PFSK-1 (cell line): ENCODE measurements around the gene LINGO1.

Experiments
- FOXP2 ChIP-seq: optimal IDR thresholded peaks from 2 replicates; pipeline ENCODE3; 2011; ENCODE audit warnings: borderline replicate concordance, control low read depth, inconsistent platforms; ENCODE audit not compliant: insufficient read depth; ENCODE audit errors: extremely low read length, extremely low read depth
- POLR2AphosphoS5 ChIP-seq: IDR thresholded peaks from 2 replicates; pipeline ENCODE4 v1.6.1; 2012; ENCODE audit warnings: low read depth, mild to moderate bottlenecking, control low read depth, low read length, moderate library complexity
- SIN3A ChIP-seq: IDR thresholded peaks from 2 replicates; pipeline ENCODE4 v1.6.1; 2012; ENCODE audit warnings: mild to moderate bottlenecking, low read length, moderate library complexity, borderline replicate concordance; ENCODE audit not compliant: insufficient read depth
- TAF1 ChIP-seq: IDR thresholded peaks from 2 replicates; pipeline ENCODE4 v1.6.1; 2012; ENCODE audit warnings: low read length, control low read depth, borderline replicate concordance; ENCODE audit not compliant: insufficient read depth
- TF ChIP-seq, protein P1 (sequence below), 2 experiments: IDR thresholded peaks; 2 replicates each; pipeline versions ENCODE4 v1.6.1 to v1.8.0; 2011 to 2012; ENCODE audit warnings: low read depth in 2 of 2, low read length in 2 of 2, control low read depth in 1 of 2, inconsistent platforms in 1 of 2, mild to moderate bottlenecking in 1 of 2, moderate library complexity in 1 of 2; ENCODE audit not compliant: insufficient read depth in 1 of 2

Gene LINGO1

DNA sequence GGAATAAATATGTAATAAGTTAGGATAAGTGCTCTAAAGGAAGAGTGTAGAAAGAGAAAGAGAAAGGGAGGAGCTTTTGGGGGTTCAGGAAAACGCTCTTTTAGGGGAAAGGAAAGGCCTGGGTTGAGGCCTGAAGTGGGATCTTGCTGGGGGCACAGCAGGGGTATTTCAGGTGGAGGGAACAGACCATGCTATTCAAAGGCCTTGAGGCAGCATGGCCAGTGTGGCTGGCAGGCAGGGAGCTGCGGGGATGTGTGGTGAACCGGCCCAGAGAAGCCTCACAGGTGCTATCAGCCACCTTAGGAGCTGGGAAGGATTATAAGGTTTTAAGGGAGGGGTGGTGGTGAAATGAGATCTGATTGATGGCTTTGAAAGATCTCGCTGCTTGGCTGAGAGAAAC, 66.6 kb downstream of the LINGO1 start:
- TF ChIP-seq SIN3A: no peak
- TF ChIP-seq, protein P1, sequence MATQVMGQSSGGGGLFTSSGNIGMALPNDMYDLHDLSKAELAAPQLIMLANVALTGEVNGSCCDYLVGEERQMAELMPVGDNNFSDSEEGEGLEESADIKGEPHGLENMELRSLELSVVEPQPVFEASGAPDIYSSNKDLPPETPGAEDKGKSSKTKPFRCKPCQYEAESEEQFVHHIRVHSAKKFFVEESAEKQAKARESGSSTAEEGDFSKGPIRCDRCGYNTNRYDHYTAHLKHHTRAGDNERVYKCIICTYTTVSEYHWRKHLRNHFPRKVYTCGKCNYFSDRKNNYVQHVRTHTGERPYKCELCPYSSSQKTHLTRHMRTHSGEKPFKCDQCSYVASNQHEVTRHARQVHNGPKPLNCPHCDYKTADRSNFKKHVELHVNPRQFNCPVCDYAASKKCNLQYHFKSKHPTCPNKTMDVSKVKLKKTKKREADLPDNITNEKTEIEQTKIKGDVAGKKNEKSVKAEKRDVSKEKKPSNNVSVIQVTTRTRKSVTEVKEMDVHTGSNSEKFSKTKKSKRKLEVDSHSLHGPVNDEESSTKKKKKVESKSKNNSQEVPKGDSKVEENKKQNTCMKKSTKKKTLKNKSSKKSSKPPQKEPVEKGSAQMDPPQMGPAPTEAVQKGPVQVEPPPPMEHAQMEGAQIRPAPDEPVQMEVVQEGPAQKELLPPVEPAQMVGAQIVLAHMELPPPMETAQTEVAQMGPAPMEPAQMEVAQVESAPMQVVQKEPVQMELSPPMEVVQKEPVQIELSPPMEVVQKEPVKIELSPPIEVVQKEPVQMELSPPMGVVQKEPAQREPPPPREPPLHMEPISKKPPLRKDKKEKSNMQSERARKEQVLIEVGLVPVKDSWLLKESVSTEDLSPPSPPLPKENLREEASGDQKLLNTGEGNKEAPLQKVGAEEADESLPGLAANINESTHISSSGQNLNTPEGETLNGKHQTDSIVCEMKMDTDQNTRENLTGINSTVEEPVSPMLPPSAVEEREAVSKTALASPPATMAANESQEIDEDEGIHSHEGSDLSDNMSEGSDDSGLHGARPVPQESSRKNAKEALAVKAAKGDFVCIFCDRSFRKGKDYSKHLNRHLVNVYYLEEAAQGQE (IDR thresholded peaks at IDR 0.05; ENCODE audit: insufficient read depth in 1 of 2, low read depth in 2 of 2, low read length in 2 of 2): no peak
- TF ChIP-seq TAF1: no peak
- TF ChIP-seq FOXP2: no peak
- TF ChIP-seq POLR2AphosphoS5: no peak

DNA sequence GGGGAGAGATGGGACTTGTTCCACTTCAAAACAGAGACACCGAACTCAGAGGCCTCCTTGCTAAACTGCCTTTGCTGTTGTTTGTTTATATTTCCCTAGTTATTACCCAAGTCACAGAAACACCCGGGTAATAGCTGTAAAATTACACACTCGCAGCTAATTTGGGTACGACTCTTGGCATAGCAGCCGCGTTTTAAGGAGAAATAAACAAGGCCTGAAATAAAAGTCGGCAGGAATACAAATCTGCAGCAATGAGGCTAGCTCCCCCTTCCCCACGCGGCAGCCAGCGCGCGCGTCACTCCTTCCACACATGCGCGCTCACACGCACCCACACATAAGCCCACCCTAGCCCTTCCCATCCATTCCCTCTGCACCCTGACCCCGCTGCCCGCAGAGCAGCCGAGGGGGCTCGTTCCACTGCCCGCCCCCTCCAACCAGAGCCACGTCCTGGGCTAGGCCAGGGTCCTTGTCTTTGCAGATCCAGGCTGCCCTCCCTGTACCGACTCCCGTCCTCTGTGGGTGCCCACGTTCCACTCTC, 67.3 kb downstream of the LINGO1 start:
- TF ChIP-seq SIN3A: no peak
- TF ChIP-seq TAF1: no peak
- TF ChIP-seq, protein P1 (IDR thresholded peaks at IDR 0.05; ENCODE audit: insufficient read depth in 1 of 2, low read depth in 2 of 2, low read length in 2 of 2): no peak
- TF ChIP-seq FOXP2: no peak
- TF ChIP-seq POLR2AphosphoS5: no peak

DNA sequence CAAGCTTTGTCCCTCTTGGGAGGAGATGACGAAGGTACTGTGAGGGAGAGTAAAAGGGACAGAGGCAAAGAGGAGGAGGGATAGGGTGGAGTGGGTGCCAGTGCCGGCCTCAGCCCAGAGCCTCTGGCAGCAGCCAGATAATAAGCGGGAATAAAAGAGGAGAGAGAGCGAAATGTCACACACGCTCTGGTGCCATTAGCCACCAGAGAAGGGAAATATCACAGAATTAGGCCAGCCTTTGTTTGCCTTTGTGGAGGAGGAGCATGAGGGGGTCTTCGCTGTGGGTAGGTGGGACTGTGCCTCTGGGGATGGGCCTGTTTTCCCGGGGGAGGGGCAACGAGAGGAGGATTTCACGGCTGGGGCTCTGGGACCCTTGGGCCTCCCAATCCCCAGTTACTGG, 67.8 kb downstream of the LINGO1 start:
- TF ChIP-seq, protein P1 (IDR thresholded peaks at IDR 0.05; ENCODE audit: insufficient read depth in 1 of 2, low read depth in 2 of 2, low read length in 2 of 2): no peak
- TF ChIP-seq FOXP2 (no peak), POLR2AphosphoS5 (no peak)

DNA sequence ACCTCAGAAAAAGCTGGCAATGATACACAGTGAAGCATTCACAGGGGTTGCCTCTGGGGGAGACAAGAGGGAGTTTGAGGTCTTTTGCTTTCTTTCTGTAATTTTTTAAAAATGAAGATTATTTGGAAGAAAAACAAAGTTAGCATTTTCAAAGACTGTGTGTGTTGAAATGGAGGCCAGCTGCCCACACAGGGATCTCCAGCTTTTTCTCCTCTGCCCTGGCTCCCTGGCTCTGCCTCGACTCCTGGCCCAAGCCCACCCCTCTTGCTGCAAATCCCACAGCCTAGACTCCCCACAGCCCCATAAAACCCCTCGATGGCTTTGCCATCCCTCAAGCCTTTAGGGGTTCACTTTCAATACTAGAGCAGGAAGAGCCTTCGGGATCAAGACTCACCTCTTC, 68.4 kb downstream of the LINGO1 start:
- TF ChIP-seq FOXP2: no peak
- no peak for TF ChIP-seq TAF1
- TF ChIP-seq, protein P1 (IDR thresholded peaks at IDR 0.05; ENCODE audit: insufficient read depth in 1 of 2, low read depth in 2 of 2, low read length in 2 of 2): no peak
- no peak for TF ChIP-seq SIN3A
- TF ChIP-seq POLR2AphosphoS5: no peak

DNA sequence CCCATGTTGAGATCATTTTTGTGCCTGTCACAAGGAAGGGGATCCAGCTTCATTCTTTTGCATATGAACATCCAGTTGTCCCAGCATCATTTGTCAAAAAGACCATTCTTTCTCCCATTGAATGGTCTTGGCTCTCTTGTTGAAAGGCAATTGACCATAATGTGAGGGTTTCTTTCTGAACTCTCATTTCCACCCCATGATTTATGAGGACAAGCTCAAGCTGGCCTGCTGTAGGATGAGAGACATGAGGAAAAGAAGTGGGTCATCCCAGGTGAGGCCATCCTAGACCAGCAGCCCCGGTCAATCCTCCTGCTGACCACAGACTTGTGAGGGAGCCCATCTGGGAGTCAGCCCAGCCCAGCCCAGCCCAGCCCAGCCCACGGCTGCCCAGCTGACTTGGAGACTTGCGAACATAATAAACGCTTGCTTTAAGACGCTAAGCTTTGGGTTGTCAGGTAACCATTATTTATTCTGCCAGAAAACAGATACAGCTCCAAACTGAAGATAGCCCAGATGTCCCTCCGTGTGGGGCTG, 69.0 kb downstream of the LINGO1 start:
- TF ChIP-seq, protein P1 (IDR thresholded peaks at IDR 0.05; ENCODE audit: insufficient read depth in 1 of 2, low read depth in 2 of 2, low read length in 2 of 2): no peak
- TF ChIP-seq POLR2AphosphoS5 (no peak), TAF1 (no peak), SIN3A (no peak), FOXP2 (no peak)
